Effector CD4-positive, alpha-beta T cell (primary cell): ENCODE measurements around the gene ALDOA.

ENCODE experiments used
- DNase-seq: peaks from one replicate; pipeline ENCODE4 v3.0.0-alpha.2; 2020

ALDOA gene

DNA sequence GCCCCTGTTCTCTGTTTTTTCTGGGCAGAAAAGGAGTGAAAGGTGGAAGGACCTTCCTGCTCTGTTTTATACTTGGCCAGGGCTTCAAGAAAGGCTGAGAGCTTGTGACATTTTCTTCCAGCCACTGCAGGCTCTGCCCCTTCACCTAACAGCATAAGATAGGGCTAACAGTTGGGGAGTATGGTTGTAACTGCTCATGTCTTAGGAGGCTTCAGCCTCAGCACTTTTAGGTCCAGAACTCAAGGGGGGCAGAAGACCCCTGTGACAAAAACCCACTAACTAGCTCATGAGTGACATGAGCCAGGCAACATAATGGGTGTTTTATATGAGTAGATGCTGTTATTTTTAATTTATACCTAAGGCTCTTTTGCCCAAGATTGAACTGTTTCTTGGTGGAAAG lies 4.9 kb downstream of the ALDOA start:
- DNase-seq = no peak

GRCh38 chr16:30075503-30076275 lies 10.1 kb downstream of the ALDOA start, which contains the start of gene PPP4C:
Gene PPP4C, plus strand, starts transcription at chr16:30075994. Its CDS starts 384 bp downstream, at chr16:30076378.
- DNase-seq = peak; percentile 89

DNA sequence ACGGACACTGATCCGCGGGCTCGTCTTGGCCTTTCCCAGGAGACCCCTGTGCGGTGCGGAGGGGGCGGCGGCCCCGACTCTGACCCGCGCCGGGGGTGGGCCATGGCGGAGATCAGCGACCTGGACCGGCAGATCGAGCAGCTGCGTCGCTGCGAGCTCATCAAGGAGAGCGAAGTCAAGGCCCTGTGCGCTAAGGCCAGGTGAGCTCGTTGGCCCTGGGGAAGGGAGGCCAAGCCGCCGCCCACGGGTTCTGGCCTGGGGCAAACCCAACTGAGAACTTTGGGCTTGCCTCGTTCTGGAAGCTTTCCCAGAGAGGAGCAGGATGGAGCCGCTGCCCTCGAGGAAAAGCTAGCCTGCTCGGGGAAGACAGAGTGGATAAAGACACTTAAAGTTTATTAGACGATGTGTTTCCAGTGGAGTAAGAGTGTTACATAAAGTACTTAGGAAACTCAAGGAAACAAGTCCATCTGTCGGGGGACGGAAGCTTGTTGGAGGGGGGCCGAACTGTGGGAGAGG lies 10.8 kb downstream of the ALDOA start:
- DNase-seq = no peak

GRCh38 chr16:30077656-30078055 lies 12.1 kb downstream of the ALDOA start:
- no peak for DNase-seq

DNA sequence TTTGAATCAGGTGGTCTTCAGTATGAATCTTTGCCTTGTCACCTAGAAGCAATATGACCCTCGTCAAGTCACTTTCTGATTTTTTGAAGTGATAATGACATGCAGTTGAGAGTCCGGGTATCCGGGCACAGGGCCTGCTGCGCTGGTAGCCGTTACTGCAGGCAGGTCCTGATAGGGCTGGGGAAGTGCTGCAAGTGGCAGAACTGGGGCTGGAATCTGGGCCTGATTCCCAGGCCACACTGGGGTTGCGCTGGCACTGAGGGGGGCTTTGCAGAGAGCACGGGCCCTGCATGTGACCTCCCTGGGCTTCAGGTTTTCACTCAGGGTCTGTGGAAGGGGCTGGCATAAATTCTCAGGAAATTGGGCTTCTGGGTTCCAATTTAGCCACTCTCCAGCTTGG lies 13.2 kb downstream of the ALDOA start:
- DNase-seq = no peak

DNA sequence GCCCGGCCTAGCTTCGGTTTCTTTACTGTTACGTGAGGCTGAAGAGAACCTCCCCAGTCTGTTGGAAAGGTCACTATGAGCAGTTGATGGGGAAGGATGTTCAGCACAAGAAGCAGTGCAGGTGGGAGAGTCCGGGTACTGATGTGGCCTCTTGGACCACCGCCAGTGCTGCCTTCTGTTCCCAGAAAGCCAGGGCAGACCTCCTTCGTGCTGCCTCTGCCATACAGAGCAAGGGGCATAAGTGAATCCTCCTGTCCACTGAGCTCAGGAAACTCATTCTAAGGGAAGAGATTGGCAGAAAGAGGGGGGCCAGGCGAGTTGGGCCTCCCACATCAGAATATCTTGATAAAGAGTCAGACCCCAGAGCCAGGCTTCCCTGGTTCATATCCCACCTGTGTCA lies 13.9 kb downstream of the ALDOA start:
- no peak for DNase-seq

DNA sequence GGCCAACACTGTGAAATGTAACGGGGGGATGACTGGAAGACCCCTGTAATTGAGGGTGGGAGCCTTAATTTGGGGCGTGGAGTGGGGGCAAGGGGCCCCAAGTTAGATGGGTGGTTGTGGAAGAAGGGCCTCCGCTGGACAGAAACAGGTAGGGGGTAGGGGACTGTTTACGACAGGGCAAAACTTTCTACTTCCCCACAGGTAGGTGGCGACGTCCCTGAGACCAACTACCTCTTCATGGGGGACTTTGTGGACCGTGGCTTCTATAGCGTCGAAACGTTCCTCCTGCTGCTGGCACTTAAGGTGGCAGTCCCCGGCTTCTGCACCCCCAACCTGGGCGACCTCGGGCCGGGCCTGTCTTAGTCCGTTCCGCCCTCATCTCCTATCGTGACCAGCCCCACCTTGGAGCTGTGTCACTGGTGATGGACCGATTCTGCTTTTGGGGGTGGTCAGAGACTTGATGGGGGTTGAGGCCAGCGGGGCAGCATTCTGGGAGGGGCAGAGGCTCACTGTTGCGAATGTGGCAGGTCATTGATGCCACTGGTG lies 17.1 kb downstream of the ALDOA start:
- DNase-seq = no peak

DNA sequence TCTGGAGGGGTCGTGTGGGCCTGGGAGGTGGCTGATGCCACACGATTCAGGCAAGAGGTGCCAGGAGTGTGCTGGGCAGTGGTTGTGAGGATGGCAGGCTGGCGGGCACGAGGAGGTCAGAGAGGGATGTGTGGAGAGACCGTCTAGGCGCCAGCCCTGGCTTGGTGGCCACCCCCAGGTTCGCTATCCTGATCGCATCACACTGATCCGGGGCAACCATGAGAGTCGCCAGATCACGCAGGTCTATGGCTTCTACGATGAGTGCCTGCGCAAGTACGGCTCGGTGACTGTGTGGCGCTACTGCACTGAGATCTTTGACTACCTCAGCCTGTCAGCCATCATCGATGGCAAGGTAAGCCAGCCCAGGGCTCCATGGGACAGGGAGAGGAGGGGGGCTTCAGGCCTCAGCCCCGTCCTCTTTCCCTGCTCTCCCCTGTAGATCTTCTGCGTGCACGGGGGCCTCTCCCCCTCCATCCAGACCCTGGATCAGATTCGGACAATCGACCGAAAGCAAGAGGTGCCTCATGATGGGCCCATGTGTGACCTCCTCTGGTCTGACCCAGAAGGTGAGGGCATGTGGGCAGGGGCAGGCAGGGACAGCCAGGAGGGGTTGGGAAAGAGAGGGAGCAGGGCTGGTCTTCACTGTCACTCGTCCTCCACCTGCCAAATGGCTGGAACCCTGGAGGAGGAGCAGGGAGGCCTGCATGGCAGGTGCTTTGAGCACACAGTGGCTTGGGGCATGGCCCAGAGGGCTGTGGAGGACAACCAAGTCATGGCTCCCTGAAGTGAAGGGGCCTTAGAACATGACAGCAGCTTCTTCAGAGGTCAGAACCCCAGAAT lies 17.9 kb downstream of the ALDOA start:
- DNase-seq = no peak

DNA sequence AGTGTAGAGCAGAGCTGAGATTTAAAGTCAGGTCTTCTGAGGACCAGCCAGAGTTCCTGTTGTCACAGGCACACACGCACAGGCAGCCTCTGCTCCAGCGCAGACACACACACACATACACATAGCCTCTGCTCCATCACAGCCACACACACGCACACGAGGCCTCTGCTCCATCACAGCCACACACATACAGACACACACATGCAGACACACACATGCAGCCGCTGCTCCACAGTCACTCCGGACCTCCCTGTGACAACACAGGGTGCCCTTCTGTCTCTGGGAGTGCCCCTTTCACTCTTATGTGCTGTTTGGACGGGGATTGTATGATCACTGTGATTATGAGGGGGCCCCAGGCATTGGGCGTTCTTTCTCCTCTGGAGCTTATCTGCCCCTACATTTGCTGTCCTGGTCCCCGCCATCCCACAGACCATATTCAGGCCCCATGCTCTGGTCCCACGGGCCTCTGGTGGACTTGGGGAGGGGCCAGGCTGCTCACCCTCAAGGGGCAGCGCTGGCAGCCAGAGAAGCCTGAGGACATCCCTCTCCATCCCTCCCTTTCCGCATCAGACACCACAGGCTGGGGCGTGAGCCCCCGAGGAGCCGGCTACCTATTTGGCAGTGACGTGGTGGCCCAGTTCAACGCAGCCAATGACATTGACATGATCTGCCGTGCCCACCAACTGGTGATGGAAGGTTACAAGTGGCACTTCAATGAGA lies 18.7 kb downstream of the ALDOA start:
- DNase-seq = no peak

GRCh38 chr16:30084816-30085159 lies 19.2 kb downstream of the ALDOA start:
- no peak for DNase-seq

GRCh38 chr16:30085247-30085646 lies 19.7 kb downstream of the ALDOA start:
- DNase-seq = no peak

GRCh38 chr16:30085820-30086219 lies 20.3 kb downstream of the ALDOA start:
- DNase-seq = no peak

DNA sequence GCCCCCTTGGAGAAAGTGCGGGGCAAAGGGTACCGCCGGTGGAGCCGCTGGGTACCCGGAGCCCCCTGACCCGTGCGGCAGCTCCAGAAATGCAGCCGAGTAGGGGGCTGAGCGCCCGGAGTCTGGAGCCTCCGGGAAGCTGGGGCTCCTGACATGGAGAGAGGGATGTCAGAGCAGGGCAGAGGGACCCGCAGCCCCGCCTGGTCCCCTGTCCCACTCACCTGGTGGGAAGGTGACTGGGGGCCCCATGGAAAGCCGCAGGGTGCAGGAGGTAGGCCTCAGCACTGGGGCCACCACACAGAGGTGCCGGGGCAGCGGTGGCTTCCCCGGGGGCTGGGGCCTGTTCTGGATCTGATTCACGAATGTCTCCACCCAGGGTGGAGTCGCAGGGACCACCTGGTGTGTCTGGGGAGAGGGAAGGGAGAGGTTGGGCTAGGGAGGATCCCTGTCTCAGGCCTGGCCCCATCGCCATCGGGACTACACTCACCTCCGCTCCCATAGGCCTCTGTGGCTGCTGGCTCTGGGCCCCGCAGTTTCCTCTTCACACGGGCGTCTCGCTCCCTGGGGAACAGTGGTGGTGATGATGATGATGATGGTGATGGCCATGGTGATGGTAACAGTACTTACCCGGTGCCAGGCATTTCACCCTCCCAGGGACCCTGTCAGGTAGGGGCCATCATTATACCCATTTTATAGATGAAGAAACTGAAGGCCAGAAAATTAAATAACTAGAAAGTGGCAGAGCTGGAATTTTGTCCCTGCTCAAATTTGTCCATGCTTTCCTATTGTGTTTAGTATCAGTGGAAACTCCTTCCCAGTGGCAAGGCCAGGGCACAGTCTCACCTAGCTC lies 21.0 kb downstream of the ALDOA start:
- DNase-seq = no peak

DNA sequence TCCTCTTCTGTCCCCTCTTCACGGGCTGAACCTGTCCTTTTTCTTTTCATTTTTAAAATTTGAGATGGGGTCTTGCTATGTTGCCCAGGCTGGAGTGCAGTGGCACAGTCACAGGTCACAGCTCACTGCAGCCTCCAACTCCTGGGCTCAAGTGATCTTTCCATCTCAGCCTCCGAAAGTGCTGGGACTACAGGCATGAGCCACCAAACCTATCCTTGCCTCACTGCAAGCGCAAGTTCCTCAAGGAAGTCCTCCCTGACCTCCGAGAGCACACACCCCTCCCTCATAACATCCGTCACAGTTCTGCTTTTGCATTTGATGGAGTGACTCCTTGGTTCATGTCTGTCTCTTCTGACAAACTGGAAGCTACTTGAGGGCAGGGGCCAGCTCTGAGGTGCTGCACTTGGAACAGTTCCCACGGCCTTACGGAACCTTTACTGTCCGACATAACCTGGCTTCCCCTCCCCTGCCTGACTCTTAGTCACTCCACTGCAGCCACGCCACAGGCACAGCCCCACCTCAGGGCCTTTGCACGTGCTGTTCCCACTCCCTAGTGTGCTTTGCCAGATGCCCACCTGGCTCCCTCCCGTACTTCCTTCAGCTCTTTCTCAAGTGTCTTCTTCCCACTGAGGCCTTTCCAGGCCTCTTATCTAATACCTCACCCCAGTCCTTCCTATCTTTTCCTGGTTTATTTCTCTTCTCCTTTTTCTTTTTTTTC lies 21.8 kb downstream of the ALDOA start:
- DNase-seq = no peak

DNA sequence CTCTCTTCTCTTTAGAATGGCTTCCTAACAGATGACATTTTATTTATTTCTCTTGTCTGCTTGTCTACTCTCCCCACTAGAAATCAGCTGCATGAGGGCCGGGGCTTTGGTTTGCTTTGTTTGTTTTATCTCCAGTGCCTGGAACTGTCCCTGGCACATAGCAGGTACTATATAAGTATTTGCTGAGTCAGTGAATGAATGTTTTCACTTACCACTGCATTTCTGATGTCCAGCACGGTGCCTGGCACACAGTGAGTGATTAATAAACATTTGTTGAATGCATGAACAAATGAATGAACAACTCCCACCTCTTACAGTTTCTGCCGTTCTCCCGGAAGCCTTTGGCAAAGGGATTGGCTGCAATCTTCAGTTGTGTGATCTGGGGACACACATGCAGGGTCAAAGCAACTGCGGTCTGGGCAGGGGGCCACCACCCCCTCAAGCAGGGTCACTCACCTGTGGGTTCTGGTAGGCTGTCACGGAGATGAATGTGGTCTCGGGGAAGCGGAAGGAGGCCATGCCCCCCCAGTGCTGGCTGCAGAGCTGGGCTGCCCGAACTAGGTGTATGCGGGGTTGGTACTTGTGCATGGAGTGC lies 22.8 kb downstream of the ALDOA start:
- DNase-seq = no peak

GRCh38 chr16:30088832-30089624 lies 23.5 kb downstream of the ALDOA start:
- DNase-seq = no peak

DNA sequence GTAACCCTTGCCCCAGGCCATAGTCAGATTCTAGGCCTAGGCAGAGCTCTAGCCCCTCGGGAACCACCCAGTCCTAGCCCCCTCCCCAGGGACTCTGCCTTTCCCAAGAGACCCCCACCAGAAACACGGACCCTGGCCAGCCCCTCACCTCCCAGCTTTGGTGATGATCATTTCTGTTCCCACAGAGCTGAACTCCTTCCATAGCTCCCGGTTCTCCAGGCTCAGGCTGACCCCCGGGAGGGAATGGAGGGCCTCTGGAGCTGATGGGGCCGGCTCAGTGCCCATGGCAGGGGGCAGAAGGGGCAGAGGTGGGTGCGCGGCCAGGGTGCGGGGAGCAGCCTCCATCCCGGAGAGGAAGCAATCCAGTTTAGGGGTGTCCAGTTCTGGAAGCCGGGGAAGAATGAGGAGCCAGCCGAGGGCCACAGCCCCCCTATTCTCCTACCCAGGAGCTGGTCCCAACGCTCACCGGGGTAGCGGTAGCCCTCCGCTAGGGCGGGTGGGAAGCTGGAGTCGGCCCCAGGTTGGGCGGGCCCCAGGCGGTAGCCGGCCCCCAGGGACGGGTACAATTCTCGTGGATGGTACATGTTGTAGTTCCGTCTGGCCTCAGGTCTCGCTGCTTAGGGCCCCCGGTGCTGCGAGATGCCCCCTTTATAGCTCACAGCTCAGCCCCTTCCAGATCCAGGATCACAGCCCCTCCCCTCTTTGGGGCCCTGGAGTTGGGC lies 25.2 kb downstream of the ALDOA start:
- no peak for DNase-seq

GRCh38 chr16:30091474-30092372 lies 26.2 kb downstream of the ALDOA start, which contains the start of gene TBX6:
Gene TBX6, minus strand, starts transcription at chr16:30091924. Its CDS starts 731 bp downstream, at chr16:30091193.
- DNase-seq = peak; percentile 91
